A673 (cell line): Measurements from ENCODE around the gene TINAGL1. TPM values are rescaled to one million over a fixed set of nuclear protein-coding genes. Genes with fewer than 3 reads are reported as not detected.

Source experiments
- BruUV-seq: library from RNA; stranded (reverse); fragments of 400-500 nt; replicated peaks from 2 replicates; lab custom pipeline; 2021; lab: Mats Ljungman, UMichigan
- CTCF ChIA-PET: fragments of 300-600 bp; sonication (Branson Sonifier 250); formaldehyde crosslinking; loops from one replicate; lab custom pipeline; 2022; ENCODE audit warnings: antibody characterized with exemption; lab: Charles Lee
- POLR2A ChIA-PET: fragments of 300-600 bp; sonication (Branson Sonifier 250); formaldehyde crosslinking; loops from one replicate; lab custom pipeline; 2022; ENCODE audit warnings: antibody characterized with exemption; ENCODE audit not compliant: low non-redundant PET; lab: Charles Lee
- DNase-seq: peaks from one replicate; pipeline ENCODE4 v3.0.0-alpha.2; 2015; ENCODE audit warnings: low spot score
- H3K27ac ChIP-seq: fragments of 200-600 bp; sonication (generic); 2 replicates; pipeline ENCODE4 v1.5.1; 2016; ENCODE audit warnings: mixed run types, low read depth, mild to moderate bottlenecking, mixed read lengths, antibody characterized with exemption, low read length; ENCODE audit not compliant: poor library complexity, severe bottlenecking
- H3K27me3 ChIP-seq: fragments of 200-600 bp; sonication (generic); replicated peaks from 2 replicates; pipeline ENCODE4 v1.6.1; 2017; ENCODE audit warnings: mixed run types, low read depth, mild to moderate bottlenecking, mixed read lengths, antibody characterized with exemption, low read length; ENCODE audit not compliant: insufficient read depth, poor library complexity
- H3K36me3 ChIP-seq: fragments of 200-600 bp; sonication (generic); 2 replicates; pipeline ENCODE4 v1.6.1; 2016; ENCODE audit warnings: mixed run types, mild to moderate bottlenecking, mixed read lengths, antibody characterized with exemption, low read length; ENCODE audit not compliant: insufficient read depth, poor library complexity, severe bottlenecking
- H3K4me1 ChIP-seq: fragments of 200-600 bp; sonication (generic); 2 replicates; pipeline ENCODE4 v1.6.1; 2017; ENCODE audit warnings: mixed run types, mild to moderate bottlenecking, mixed read lengths, antibody characterized with exemption, low read length; ENCODE audit not compliant: insufficient read depth, poor library complexity, severe bottlenecking
- H3K4me3 ChIP-seq: fragments of 200-600 bp; sonication (generic); 2 replicates; pipeline ENCODE4 v1.5.1; 2016; ENCODE audit warnings: low read depth, mixed run types, mild to moderate bottlenecking, mixed read lengths, low read length; ENCODE audit not compliant: poor library complexity, severe bottlenecking
- H3K9me3 ChIP-seq: fragments of 200-600 bp; sonication (generic); 2 replicates; pipeline ENCODE4 v1.6.1; 2016; ENCODE audit warnings: mixed run types, low read depth, mild to moderate bottlenecking, mixed read lengths, antibody characterized with exemption, low read length; ENCODE audit not compliant: poor library complexity, severe bottlenecking
- EZH2 ChIP-seq: fragments of 200-600 bp; sonication (generic); IDR thresholded peaks from 2 replicates; pipeline ENCODE4 v1.6.1; 2017; ENCODE audit warnings: borderline replicate concordance, low read depth, mild to moderate bottlenecking, mixed read lengths, antibody characterized with exemption, low read length; ENCODE audit not compliant: poor library complexity, severe bottlenecking
- intact Hi-C: fragments of 100-400 bp; cut with micrococcal nuclease; formaldehyde crosslinking; loops from one replicate; pipeline ENCODE4 v1.10.0; 2022; ENCODE audit not compliant: unreplicated experiment
- total RNA-seq: library from RNA; stranded (reverse); gene quantifications from 2 replicates; pipeline ENCODE4 v1.2.3, GENCODE V29; 2021
- TF ChIP-seq, protein P1 (sequence below): fragments of 300-800, 200-600 bp; sonication (generic); conservative IDR thresholded peaks from 2 replicates; pipeline ENCODE4 v1.5.1; 2017; ENCODE audit warnings: low read depth, mild to moderate bottlenecking, antibody characterized with exemption, low read length, moderate library complexity, mixed read lengths

Gene TINAGL1
- total RNA-seq, 1 experiment from 2014 or later = not detected

DNA sequence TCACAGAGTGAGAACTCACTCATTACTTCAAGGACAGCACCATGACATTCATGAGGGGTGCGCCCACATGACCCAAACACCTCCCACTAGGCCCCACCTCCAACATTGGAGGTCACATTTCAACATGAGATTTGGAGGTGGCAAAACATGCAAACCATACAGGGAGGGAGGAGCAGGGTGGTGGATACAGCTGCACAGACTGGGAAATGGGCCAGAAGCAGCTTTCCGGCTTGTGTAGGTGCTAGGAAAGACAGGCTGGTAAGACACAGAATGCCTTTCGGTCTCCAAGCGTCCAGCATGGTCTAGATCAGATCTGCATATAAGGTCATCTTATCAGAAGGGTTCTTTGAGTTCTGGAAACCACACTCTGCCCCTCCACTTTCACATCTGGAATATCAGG lies 35.1 kb upstream of the TINAGL1 start:
- intact Hi-C loops = no loop called here
- TF ChIP-seq EZH2 = no peak
- TF ChIP-seq, protein P1, sequence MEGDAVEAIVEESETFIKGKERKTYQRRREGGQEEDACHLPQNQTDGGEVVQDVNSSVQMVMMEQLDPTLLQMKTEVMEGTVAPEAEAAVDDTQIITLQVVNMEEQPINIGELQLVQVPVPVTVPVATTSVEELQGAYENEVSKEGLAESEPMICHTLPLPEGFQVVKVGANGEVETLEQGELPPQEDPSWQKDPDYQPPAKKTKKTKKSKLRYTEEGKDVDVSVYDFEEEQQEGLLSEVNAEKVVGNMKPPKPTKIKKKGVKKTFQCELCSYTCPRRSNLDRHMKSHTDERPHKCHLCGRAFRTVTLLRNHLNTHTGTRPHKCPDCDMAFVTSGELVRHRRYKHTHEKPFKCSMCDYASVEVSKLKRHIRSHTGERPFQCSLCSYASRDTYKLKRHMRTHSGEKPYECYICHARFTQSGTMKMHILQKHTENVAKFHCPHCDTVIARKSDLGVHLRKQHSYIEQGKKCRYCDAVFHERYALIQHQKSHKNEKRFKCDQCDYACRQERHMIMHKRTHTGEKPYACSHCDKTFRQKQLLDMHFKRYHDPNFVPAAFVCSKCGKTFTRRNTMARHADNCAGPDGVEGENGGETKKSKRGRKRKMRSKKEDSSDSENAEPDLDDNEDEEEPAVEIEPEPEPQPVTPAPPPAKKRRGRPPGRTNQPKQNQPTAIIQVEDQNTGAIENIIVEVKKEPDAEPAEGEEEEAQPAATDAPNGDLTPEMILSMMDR = no peak
- H3K4me3 ChIP-seq = no peak overlapping the region
- CTCF ChIA-PET = no interaction called here
- POLR2A ChIA-PET = no interaction called here
- H3K9me3 ChIP-seq = no peaks in the 10 kb centered on the region
- no peaks in the 10 kb centered on the region for H3K36me3 ChIP-seq
- no peak for DNase-seq
- H3K27ac ChIP-seq = no peak overlapping the region
- no peaks in the 10 kb centered on the region for H3K4me1 ChIP-seq
- H3K27me3 ChIP-seq = peaks cover 2% of the 10 kb centered on the region
- no TSS peak for BruUV-seq

- H3K27me3 ChIP-seq = peaks cover 2% of the 10 kb centered on the region
- CTCF ChIA-PET = no interaction called here
- no peak overlapping the region for H3K27ac ChIP-seq
- H3K36me3 ChIP-seq = no peaks in the 10 kb centered on the region
- no TSS peak for BruUV-seq
- POLR2A ChIA-PET = no interaction called here
- H3K9me3 ChIP-seq = no peaks in the 10 kb centered on the region
- intact Hi-C loops = loop anchor here (5.0 kb wide), 3 partner anchors 84 to 364 kb away; no protein-coding TSS in a partner anchor
- H3K4me3 ChIP-seq = no peak overlapping the region
- DNase-seq = no peak
- peaks cover 12% of the 10 kb centered on the region for H3K4me1 ChIP-seq
- TF ChIP-seq, protein P1 = no peak
- no peak for TF ChIP-seq EZH2
These were observed 30.3 kb upstream of the TINAGL1 start for GRCh38 chr1:31545927-31546540.

GRCh38 chr1:31548534-31548906 lies 27.8 kb upstream of the TINAGL1 start:
- no peak for DNase-seq
- Histone ChIP-seq H3K4me1 (peaks cover 12% of the 10 kb centered on the region), H3K36me3 (no peaks in the 10 kb centered on the region), H3K27me3 (no peaks in the 10 kb centered on the region), H3K4me3 (peak overlapping the region; percentile 34), H3K27ac (no peak overlapping the region), H3K9me3 (no peaks in the 10 kb centered on the region)
- intact Hi-C loops = loop anchor here (2.0 to 5.0 kb wide), 4 partner anchors 86 to 366 kb away; no protein-coding TSS in a partner anchor
- CTCF ChIA-PET = interaction anchor here (0.5 to 2.2 kb wide), 8 partner anchors 16 to 415 kb away, joined by 3 to 24 read pairs (median 3); no protein-coding TSS in a partner anchor
- TF ChIP-seq EZH2 = no peak
- TF ChIP-seq, protein P1 = no peak
- no TSS peak for BruUV-seq
- POLR2A ChIA-PET = no interaction called here
